OCI-LY1 (cell line): Measurements from ENCODE around the gene PIGQ.

ENCODE experiments used
- H2AFZ ChIP-seq: fragments of 200-600 bp; sonication (generic), shearing (Covaris generic); 2 replicates; pipeline ENCODE4 v1.6.0; 2014; ENCODE audit warnings: antibody characterized with exemption, mild to moderate bottlenecking, low read length
- H3F3A ChIP-seq: fragments of 200-600 bp; sonication (generic), shearing (Covaris generic); 2 replicates; pipeline ENCODE4 v1.6.0; 2014; ENCODE audit warnings: mild to moderate bottlenecking, antibody characterized with exemption, low read length, moderate library complexity; ENCODE audit not compliant: insufficient read depth
- H3K27ac ChIP-seq: fragments of 200-600 bp; sonication (generic); 2 replicates; pipeline ENCODE4 v1.5.1; 2014; ENCODE audit warnings: low read length, mixed run types, mild to moderate bottlenecking, low read depth; ENCODE audit not compliant: poor library complexity, severe bottlenecking
- H3K27me3 ChIP-seq: fragments of 200-600 bp; sonication (generic); 2 replicates; pipeline ENCODE4 v1.6.0; 2014; ENCODE audit warnings: antibody characterized with exemption, mild to moderate bottlenecking, low read length, moderate library complexity; ENCODE audit not compliant: insufficient read depth
- H3K36me3 ChIP-seq: fragments of 200-600 bp; sonication (generic); 2 replicates; pipeline ENCODE4 v1.6.1; 2014; ENCODE audit warnings: mild to moderate bottlenecking, antibody characterized with exemption, low read length, moderate library complexity, mixed read lengths; ENCODE audit not compliant: insufficient read depth
- H3K4me1 ChIP-seq: fragments of 200-600 bp; sonication (generic); 2 replicates; pipeline ENCODE4 v1.5.1; 2014; ENCODE audit warnings: mild to moderate bottlenecking, low read length, moderate library complexity; ENCODE audit not compliant: insufficient read depth, severe bottlenecking
- H3K4me2 ChIP-seq: fragments of 200-600 bp; sonication (generic), shearing (Covaris generic); 2 replicates; pipeline ENCODE4 v1.6.1; 2014; ENCODE audit warnings: low read length
- H3K4me3 ChIP-seq: fragments of 200-600 bp; sonication (generic); 2 replicates; pipeline ENCODE4 v1.5.1; 2014; ENCODE audit warnings: low read length, low read depth, mild to moderate bottlenecking, mixed read lengths; ENCODE audit not compliant: poor library complexity, severe bottlenecking
- H3K79me2 ChIP-seq: fragments of 200-600 bp; shearing (Covaris generic); 2 replicates; pipeline ENCODE4 v1.6.1; 2016; ENCODE audit warnings: mixed run types, low read length, mixed read lengths; ENCODE audit not compliant: insufficient read depth
- H3K9ac ChIP-seq: fragments of 200-600 bp; sonication (generic), shearing (Covaris generic); 2 replicates; pipeline ENCODE4 v1.6.1; 2014; ENCODE audit warnings: mild to moderate bottlenecking, low read length, mixed read lengths
- H3K9me2 ChIP-seq: fragments of 200-600 bp; sonication (generic), shearing (Covaris generic); 2 replicates; pipeline ENCODE4 v1.6.1; 2014; ENCODE audit warnings: low read depth, mild to moderate bottlenecking, low read length, mixed read lengths
- H3K9me3 ChIP-seq: fragments of 200-600 bp; shearing (Covaris generic); 2 replicates; pipeline ENCODE4 v1.6.1; 2014; ENCODE audit warnings: low read length, mixed read lengths
- H4K20me1 ChIP-seq: fragments of 200-600 bp; sonication (generic), shearing (Covaris generic); 2 replicates; pipeline ENCODE4 v1.6.0; 2016; ENCODE audit warnings: mild to moderate bottlenecking, low read length; ENCODE audit not compliant: insufficient read depth
- EZH2 ChIP-seq: fragments of 200-600 bp; sonication (generic), shearing (Covaris generic); IDR thresholded peaks from 2 replicates; pipeline ENCODE4 v1.8.0; 2017; ENCODE audit warnings: borderline replicate concordance, mixed run types, mild to moderate bottlenecking, antibody characterized with exemption, low read length, moderate library complexity, mixed read lengths
- TF ChIP-seq, protein P1 (sequence below): fragments of 200-600 bp; sonication (generic), shearing (Covaris generic); IDR thresholded peaks from 2 replicates; pipeline ENCODE4 v1.5.1; 2017; ENCODE audit warnings: mild to moderate bottlenecking, antibody characterized with exemption, low read length, moderate library complexity, mixed read lengths

PIGQ gene

DNA sequence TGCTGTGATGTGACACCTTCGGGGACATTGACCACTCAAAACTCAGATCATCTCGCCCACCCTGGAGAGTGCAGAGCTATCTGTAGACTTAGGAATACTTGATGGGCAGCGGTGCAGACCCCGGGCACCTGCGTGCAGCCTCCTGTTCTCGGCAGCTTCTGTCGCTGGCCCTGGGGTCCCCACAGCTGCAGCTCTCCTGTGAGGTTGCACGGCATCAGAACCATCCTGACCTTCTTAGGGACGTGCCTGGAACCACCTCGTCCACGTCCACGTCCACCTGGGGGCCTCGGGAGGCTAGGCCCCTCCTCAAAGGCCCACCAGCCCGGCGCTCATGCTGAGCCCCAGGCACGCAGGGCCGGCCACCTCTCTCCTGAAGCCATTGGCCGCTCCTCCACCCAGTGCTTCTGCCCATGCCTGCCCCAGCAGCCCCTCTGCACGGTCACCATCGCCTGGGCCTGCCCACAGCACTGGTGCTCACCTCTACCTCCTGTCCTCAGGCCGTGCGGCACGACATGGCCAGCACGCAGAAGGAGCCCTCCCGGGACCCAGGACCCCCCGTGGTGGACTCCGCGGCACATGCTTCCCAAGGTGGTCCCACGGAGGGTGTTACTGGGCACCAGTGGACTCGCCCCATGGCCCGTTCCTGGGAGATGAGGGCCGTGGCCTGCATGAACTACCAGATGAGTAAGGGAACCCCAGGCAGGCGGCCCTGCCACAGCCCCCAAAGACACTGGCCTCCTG is 58.7 kb downstream of the PIGQ start:
- no peak overlapping the region for H3K9ac ChIP-seq
- H2AFZ ChIP-seq: no peak overlapping the region
- H3K9me3 ChIP-seq: no peaks in the 10 kb centered on the region
- no peaks in the 10 kb centered on the region for H4K20me1 ChIP-seq
- H3K27me3 ChIP-seq: no peaks in the 10 kb centered on the region; the same call in 1 of the 2 replicates
- no peaks in the 10 kb centered on the region for H3F3A ChIP-seq
- H3K27ac ChIP-seq: no peak overlapping the region
- H3K4me3 ChIP-seq: no peak overlapping the region
- no peaks in the 10 kb centered on the region for H3K9me2 ChIP-seq
- no peaks in the 10 kb centered on the region for H3K79me2 ChIP-seq
- H3K36me3 ChIP-seq: no peaks in the 10 kb centered on the region
- H3K4me2 ChIP-seq: no peak overlapping the region
- TF ChIP-seq EZH2: no peak
- TF ChIP-seq, protein P1, sequence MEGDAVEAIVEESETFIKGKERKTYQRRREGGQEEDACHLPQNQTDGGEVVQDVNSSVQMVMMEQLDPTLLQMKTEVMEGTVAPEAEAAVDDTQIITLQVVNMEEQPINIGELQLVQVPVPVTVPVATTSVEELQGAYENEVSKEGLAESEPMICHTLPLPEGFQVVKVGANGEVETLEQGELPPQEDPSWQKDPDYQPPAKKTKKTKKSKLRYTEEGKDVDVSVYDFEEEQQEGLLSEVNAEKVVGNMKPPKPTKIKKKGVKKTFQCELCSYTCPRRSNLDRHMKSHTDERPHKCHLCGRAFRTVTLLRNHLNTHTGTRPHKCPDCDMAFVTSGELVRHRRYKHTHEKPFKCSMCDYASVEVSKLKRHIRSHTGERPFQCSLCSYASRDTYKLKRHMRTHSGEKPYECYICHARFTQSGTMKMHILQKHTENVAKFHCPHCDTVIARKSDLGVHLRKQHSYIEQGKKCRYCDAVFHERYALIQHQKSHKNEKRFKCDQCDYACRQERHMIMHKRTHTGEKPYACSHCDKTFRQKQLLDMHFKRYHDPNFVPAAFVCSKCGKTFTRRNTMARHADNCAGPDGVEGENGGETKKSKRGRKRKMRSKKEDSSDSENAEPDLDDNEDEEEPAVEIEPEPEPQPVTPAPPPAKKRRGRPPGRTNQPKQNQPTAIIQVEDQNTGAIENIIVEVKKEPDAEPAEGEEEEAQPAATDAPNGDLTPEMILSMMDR: no peak
- no peaks in the 10 kb centered on the region for H3K4me1 ChIP-seq

DNA sequence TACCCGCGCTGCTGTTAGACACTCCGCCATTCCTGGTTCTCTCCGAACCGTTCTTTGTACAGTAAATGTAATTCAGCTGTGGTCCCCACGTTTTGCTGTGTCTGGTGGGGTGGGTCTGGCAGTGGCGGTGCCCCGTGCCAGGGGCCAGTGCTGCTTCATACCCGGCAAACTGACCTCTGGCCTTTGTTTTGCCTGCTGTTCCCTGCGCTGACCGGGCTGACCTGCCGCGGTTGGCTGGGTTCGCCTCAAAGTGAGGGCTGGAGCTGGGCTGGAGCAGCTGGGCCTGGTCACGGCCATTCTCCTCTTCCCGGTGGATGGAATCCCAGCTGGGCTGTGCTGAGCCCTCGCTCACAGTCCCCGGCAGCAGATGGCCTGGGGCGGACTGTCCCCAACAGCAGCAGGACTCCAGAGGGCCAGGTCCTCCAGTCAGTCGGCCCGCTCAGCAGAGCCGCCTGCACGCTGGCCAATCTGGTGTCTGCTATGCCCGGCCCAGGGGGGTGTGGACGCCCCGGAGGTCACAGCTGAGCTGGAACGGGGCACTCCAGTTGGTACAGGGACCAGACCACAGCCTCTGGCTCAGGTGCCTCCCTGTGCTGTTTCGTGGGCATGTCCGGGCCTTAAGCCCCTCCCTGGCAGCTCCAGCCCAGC is 59.5 kb downstream of the PIGQ start:
- H3F3A ChIP-seq: no peaks in the 10 kb centered on the region
- H3K36me3 ChIP-seq: no peaks in the 10 kb centered on the region
- H2AFZ ChIP-seq: no peak overlapping the region
- H3K4me3 ChIP-seq: no peak overlapping the region
- H3K9me2 ChIP-seq: no peaks in the 10 kb centered on the region
- H3K27ac ChIP-seq: no peak overlapping the region
- no peaks in the 10 kb centered on the region for H3K9me3 ChIP-seq
- no peaks in the 10 kb centered on the region; the same call in 1 of the 2 replicates for H3K27me3 ChIP-seq
- H3K79me2 ChIP-seq: no peaks in the 10 kb centered on the region
- H4K20me1 ChIP-seq: no peaks in the 10 kb centered on the region
- no peak overlapping the region for H3K9ac ChIP-seq
- H3K4me1 ChIP-seq: no peaks in the 10 kb centered on the region
- TF ChIP-seq, protein P1: no peak
- TF ChIP-seq EZH2: no peak
- no peak overlapping the region for H3K4me2 ChIP-seq

DNA sequence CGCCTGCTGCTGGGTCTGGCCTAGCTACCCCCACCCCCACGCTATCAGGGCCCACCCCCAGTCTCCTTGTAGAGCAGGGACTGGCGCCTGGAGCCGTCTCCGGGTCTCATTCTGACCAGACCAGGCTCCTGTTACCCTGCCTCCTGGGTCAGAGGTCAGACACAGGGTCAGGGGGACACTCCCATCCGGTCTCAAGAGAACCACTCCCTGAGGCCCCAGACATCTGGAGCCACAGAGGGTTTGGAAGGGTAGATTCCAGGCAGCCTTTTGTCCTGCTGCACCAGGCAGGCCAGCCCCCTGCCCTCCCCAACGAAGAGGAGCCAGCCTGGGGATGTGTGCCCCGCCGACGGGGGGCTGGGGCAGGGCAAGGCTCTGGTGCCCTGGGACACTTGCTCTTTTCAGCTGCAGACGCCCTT is 60.1 kb downstream of the PIGQ start:
- Histone ChIP-seq H3K4me1 (no peaks in the 10 kb centered on the region), H2AFZ (no peak overlapping the region), H3K4me2 (no peak overlapping the region), H3K36me3 (no peaks in the 10 kb centered on the region), H3K79me2 (no peaks in the 10 kb centered on the region), H4K20me1 (no peaks in the 10 kb centered on the region), H3K27ac (no peak overlapping the region), H3K9me2 (no peaks in the 10 kb centered on the region), H3F3A (no peaks in the 10 kb centered on the region), H3K4me3 (no peak overlapping the region), H3K27me3 (no peaks in the 10 kb centered on the region; the same call in 1 of the 2 replicates), H3K9ac (no peak overlapping the region), H3K9me3 (no peaks in the 10 kb centered on the region)
- no peak for TF ChIP-seq EZH2
- TF ChIP-seq, protein P1: no peak
